Heart left ventricle (tissue), 13 donors: ENCODE measurements around the gene COL16A1.

ENCODE experiments used
- POLR2A ChIP-seq, 2 donors: fragments of 450-650 bp; IDR thresholded peaks; one replicate each; pipeline ENCODE4 v1.6.1; 2017; ENCODE audit warnings: antibody characterized with exemption in 2 of 2, mild to moderate bottlenecking in 2 of 2, moderate library complexity in 2 of 2
- TF ChIP-seq, protein P1 (sequence below), 12 donors: fragments of 200-600 bp; sonication (generic) in 4 of 12; IDR thresholded peaks; one replicate each; pipeline versions ENCODE4 v1.5.0 to v1.8.0; 2018 to 2022; ENCODE audit warnings: antibody characterized with exemption in 12 of 12, mild to moderate bottlenecking in 5 of 12
- donor health status: ischemic (EF 13 %, LVEDD 7.1; RV severe dilation, severe dysfunction).
- donor health status: DM: no; HTN: yes; CAD: no.
- donor health status: DM: no; HTN: no; CAD: no.
- donor health status: ischemic (EF 25% LVEDD 6.9; RV normal size, moderate dysfunction).
- donor health status: ischemic (EF 25% LVEDD 5.7; RV mildly dilated, moderate dysfunction).
- donor health status: ischemic (EF 35%, LVEDD 5.7; RV mildly dilated, moderate dysfunction).
- donor health status: nonischemic (EF 11% LVEDD 7.7; RV severe dilation, severe dysfunction).
- donor health status: DM: yes; HTN: yes; CAD: no.
- donor health status: PGD.
- donor health status: ischemic (EF 29% LVEDD 5.4; RV normal size, mild dysfunction).
- donor health status: nonischemic (EF 23%, LVEDD 6.1; RV moderate dilation, normal function).

DNA sequence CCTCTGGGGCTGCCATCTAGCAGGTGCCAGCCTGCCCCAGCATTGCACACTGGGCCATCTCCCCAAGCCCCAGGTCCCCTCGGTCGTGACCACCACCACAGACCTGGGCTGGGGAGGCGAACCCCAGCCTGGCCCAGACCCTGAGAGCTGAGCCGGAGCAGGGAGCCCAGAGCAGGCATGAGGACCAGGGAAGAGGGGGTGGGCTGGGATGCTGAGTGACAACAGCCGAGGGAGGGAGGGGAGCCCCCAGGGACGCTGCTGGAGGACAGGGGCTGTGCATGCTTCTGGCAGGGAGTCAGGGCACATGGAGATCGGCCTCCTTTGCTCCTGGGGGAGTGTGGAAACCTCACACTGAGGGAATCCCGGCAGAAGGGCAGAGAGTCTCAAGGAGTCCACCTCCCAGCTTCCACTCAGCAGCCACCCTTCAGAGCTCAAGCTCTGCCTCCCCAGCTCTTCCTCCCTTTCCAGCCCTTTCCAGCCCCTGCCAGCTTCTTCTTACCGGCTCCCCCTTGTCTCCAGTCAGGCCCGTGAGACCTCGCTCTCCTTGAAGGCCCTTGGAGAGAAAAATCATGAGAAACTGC lies 35.4 kb downstream of the COL16A1 start:
- TF ChIP-seq, protein P1, sequence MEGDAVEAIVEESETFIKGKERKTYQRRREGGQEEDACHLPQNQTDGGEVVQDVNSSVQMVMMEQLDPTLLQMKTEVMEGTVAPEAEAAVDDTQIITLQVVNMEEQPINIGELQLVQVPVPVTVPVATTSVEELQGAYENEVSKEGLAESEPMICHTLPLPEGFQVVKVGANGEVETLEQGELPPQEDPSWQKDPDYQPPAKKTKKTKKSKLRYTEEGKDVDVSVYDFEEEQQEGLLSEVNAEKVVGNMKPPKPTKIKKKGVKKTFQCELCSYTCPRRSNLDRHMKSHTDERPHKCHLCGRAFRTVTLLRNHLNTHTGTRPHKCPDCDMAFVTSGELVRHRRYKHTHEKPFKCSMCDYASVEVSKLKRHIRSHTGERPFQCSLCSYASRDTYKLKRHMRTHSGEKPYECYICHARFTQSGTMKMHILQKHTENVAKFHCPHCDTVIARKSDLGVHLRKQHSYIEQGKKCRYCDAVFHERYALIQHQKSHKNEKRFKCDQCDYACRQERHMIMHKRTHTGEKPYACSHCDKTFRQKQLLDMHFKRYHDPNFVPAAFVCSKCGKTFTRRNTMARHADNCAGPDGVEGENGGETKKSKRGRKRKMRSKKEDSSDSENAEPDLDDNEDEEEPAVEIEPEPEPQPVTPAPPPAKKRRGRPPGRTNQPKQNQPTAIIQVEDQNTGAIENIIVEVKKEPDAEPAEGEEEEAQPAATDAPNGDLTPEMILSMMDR (IDR thresholded peaks at IDR 0.05), result no peak
- no peak for TF ChIP-seq POLR2A (IDR thresholded peaks at IDR 0.05)
